Esophagus (tissue), 2 donors: ENCODE data around the gene TRIP6. TPM values are rescaled to one million over a fixed set of nuclear protein-coding genes. Genes with fewer than 3 reads are reported as not detected.
"Not testable (repeated sequence)": the region's sequence is repeated elsewhere in the genome, so short reads cannot be mapped to it uniquely, and the experiment has no call there.

Experiments used
- H3K27ac ChIP-seq, 2 donors: one replicate each; pipeline ENCODE4 v1.5.1; 2013; ENCODE audit warnings: low read depth in 2 of 2, mild to moderate bottlenecking in 2 of 2, inconsistent platforms in 1 of 2, low read length in 1 of 2, moderate library complexity in 1 of 2
- H3K27me3 ChIP-seq, 2 donors: one replicate each; pipeline ENCODE4 v1.6.1; 2013; ENCODE audit warnings: low read length in 2 of 2, control low read depth in 1 of 2, mild to moderate bottlenecking in 1 of 2; ENCODE audit not compliant: insufficient read depth in 2 of 2, control insufficient read depth in 1 of 2
- H3K36me3 ChIP-seq, 2 donors: one replicate each; pipeline ENCODE4 v1.6.1; 2013; ENCODE audit warnings: low read length in 1 of 2; ENCODE audit not compliant: control insufficient read depth in 2 of 2, insufficient read depth in 2 of 2
- H3K4me1 ChIP-seq, 2 donors: one replicate each; pipeline ENCODE4 v1.6.1; 2013; ENCODE audit warnings: low read length in 1 of 2; ENCODE audit not compliant: control insufficient read depth in 2 of 2, insufficient read depth in 2 of 2
- H3K4me3 ChIP-seq, 2 donors: one replicate each; pipeline ENCODE4 v1.5.1; 2013; ENCODE audit warnings: low read length in 2 of 2, mild to moderate bottlenecking in 2 of 2, low read depth in 1 of 2, moderate library complexity in 1 of 2
- H3K9me3 ChIP-seq, 2 donors: one replicate each; pipeline ENCODE4 v1.6.1; 2013; ENCODE audit warnings: mild to moderate bottlenecking in 2 of 2, low read depth in 1 of 2, low read length in 1 of 2, moderate library complexity in 1 of 2; ENCODE audit not compliant: control insufficient read depth in 2 of 2, insufficient read depth in 1 of 2
- WGBS, 2 donors: extraction: QIAGEN DNeasy Blood & Tissue Kit; methylation state at CpG; one replicate each; pipeline ENCODE4 v1.1.7; 2013; 5-methylcytosine and 5-hydroxymethylcytosine counted together
- polyA plus RNA-seq, 2 donors: library from polyadenylated mRNA; stranded (reverse); fragments of 200-250 nt; gene quantifications; one replicate each; pipeline ENCODE4 v1.2.3, GENCODE V29; 2013
- donor health status: healthy with polysubstance abuse.
- donor health status: Bipolar disorder and iron deficiency.

TRIP6 gene
- polyA plus RNA-seq, 2 donors = 39.4 to 75.0 TPM

DNA sequence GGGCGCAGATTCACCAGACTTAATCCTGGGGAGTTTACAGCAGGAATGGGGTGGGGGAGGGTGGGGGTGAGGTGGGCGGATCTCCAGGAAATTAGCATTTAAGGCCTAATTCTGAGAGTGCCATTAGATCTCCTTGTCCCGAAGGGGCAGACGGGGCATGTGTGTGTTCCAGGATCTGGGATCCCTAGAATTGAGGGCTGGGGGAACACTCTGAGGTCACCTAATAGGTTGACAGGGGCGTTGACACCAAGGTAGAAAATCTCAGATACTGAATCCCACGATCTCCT is 30.4 kb upstream of the TRIP6 start:
- no peaks in the 10 kb centered on the region for H3K9me3 ChIP-seq
- 30 to 39% methylated on average over 6 of the region's 6 CpGs for WGBS, 2 donors
- H3K36me3 ChIP-seq = no peaks in the 10 kb centered on the region
- peak overlapping the region in 1 of 2 donors; percentile 36 for H3K4me3 ChIP-seq
- no peaks in the 10 kb centered on the region for H3K27me3 ChIP-seq
- peak overlapping the region; percentile 75 to 91 for H3K27ac ChIP-seq
- H3K4me1 ChIP-seq = no peaks in the 10 kb centered on the region

GRCh38 chr7:100837099-100837836 is 29.9 kb upstream of the TRIP6 start:
- WGBS, 2 donors = 3 to 4% methylated on average over 37 of the region's 37 CpGs
- H3K27me3 ChIP-seq = no peaks in the 10 kb centered on the region
- peak overlapping the region; percentile 75 to 91 for H3K27ac ChIP-seq
- no peaks in the 10 kb centered on the region for H3K36me3 ChIP-seq
- no peaks in the 10 kb centered on the region for H3K4me1 ChIP-seq
- H3K4me3 ChIP-seq = peak overlapping the region; percentile 33 to 36
- H3K9me3 ChIP-seq = no peaks in the 10 kb centered on the region

DNA sequence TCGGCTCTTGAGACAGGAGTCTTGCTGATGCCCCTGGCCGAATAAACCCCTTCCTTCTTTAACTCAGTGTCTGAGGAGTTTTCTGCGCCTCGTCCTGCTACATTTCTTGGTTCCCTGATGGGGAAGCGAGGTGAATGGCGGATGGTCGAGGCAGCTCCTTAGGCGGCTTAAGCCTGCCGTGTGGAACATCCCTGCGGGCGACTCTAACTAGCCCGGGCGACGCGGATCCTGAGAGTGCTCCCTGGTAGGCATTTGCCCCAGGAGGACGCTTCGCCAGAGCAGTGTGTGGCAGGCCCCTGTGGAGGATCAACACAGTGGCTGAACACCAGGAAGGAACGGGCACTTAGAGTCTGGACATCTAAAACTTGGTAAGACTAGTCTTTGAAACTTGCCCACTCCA is 27.8 kb upstream of the TRIP6 start:
- Histone ChIP-seq H3K27ac (no peak overlapping the region), H3K4me1 (no peaks in the 10 kb centered on the region), H3K36me3 (no peaks in the 10 kb centered on the region), H3K4me3 (no peak overlapping the region), H3K27me3 (no peaks in the 10 kb centered on the region), H3K9me3 (no peaks in the 10 kb centered on the region)
- WGBS, 2 donors = 93 to 94% methylated on average over 18 of the region's 18 CpGs

DNA sequence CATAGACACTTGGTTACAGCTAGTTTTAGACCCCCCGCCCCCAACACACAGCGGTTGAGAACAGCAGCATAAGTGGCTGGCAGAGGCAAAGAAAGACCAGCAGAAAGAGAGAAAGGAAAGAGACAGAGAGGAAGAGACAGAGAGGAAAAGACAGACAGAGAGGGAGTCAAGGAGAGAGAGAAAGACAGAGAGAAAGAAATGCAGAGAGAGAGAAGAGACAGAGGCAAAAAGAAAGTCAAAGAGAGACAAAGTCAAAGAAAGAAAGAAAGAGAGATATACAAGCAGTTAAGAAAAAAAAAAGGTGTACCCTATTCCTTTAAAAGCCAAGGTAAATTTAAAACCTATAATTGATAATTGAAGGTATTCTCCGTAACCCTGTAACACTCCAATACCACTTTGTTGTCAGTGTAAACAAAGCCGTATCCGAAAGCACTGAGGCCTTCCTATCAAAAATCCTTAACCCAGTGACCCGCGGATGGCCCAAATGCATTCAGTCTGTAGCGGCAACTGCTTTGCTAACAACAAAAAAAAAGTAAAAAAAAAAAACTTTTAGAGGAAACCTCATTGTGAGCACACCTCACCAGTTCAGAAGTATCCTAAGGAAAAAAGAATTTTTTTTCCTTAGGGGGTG is 26.6 kb upstream of the TRIP6 start:
- Histone ChIP-seq H3K4me1 (no peaks in the 10 kb centered on the region), H3K36me3 (no peaks in the 10 kb centered on the region), H3K9me3 (no peaks in the 10 kb centered on the region), H3K27me3 (no peaks in the 10 kb centered on the region), H3K27ac (no peak overlapping the region), H3K4me3 (no peak overlapping the region)
- WGBS, 2 donors = 71 to 79% methylated on average over 8 of the region's 8 CpGs

DNA sequence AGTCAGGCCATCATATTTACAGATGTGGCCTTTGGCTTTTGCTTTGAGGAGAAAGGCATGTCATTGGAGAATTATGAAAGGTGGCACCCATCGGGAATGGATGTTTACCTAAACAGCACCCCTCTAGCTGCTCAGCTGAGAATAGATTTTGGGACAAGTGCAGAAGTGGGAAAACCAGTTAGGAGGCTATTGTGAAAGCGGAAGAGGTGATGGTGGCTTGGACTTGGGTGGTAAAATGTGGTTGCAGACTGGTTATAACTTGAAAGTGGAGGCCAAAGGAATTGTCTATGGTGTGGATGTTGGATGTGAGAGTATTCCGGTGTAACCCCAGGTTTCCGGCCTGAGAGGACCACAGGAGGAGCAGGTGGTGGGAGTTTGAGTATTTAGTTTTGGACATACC is 19.8 kb upstream of the TRIP6 start:
- 91% methylated on average over 4 of the region's 4 CpGs for WGBS, 2 donors
- no peaks in the 10 kb centered on the region for H3K36me3 ChIP-seq
- H3K27me3 ChIP-seq = no peaks in the 10 kb centered on the region
- no peak overlapping the region for H3K27ac ChIP-seq
- H3K9me3 ChIP-seq = no peaks in the 10 kb centered on the region
- peaks cover 0 to 6% of the 10 kb centered on the region in 2 donors for H3K4me1 ChIP-seq
- no peak overlapping the region for H3K4me3 ChIP-seq

DNA sequence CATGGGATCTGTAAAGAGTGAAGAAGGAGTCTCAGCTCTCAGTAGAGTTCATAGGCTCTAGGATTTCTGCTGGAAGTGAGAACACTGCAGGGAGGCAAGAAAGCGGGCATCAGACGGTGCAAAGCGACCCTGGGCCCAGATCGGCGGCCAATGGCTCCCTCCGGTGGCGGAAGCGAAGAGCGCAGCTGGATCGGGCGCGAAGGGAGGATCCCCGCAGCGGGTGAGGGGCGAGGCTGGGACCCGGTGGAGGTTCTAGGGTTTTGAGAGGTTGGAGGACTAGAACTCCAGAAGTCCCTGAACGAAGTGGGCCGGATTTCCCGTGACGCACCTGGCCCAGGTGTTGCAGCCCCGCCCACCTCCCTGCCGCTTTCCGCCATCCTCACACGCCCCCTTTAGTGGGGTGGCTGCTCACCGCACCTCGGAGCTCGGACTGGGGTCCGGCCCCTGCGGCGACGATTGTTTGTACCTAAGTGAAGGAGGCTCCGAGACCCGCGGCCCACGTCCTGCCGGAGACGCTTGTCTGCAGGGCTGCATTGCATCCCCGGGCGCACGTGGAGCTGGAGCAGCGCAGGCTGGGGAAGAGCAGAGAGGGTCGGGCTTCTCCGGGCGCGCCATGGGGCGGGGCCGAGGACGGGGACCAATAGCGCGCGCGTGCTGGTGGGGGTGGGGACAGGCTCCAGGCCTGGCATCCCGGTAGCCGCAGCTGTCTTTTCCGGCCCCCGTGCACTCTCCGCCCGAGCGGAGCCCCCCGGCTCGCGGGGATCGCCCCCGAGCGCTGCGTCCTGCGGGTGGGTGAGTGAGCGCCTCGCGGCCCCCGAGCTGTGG is 14.9 kb upstream of the TRIP6 start, which contains the start of gene SLC12A9:
SLC12A9 (plus strand) TSS at position 666 of the 825 bp plus-strand sequence. CDS start 1,485 bp downstream, outside the sequence.
- Histone ChIP-seq H3K4me3 (peak within 1 kb of the TSS; percentile 61 to 64), H3K9me3 (no peaks in the 10 kb centered on the region), H3K36me3 (peaks cover 0 to 6% of the 10 kb centered on the region in 2 donors), H3K27me3 (no peaks in the 10 kb centered on the region), H3K27ac (peak within 1 kb of the TSS in 1 of 2 donors; percentile 50), H3K4me1 (peaks cover 0 to 3% of the 10 kb centered on the region in 2 donors)
- WGBS, 2 donors = 0 to 1% methylated on average over 65 to 71 of the region's 71 CpGs

GRCh38 chr7:100854146-100854895 is 12.9 kb upstream of the TRIP6 start:
- H3K27ac ChIP-seq = no peak overlapping the region
- no peaks in the 10 kb centered on the region for H3K27me3 ChIP-seq
- no peaks in the 10 kb centered on the region for H3K9me3 ChIP-seq
- WGBS, 2 donors = 91 to 92% methylated on average over 14 of the region's 14 CpGs
- H3K4me1 ChIP-seq = no peaks in the 10 kb centered on the region
- H3K36me3 ChIP-seq = peaks cover 4 to 11% of the 10 kb centered on the region in 2 donors
- no peak overlapping the region for H3K4me3 ChIP-seq

DNA sequence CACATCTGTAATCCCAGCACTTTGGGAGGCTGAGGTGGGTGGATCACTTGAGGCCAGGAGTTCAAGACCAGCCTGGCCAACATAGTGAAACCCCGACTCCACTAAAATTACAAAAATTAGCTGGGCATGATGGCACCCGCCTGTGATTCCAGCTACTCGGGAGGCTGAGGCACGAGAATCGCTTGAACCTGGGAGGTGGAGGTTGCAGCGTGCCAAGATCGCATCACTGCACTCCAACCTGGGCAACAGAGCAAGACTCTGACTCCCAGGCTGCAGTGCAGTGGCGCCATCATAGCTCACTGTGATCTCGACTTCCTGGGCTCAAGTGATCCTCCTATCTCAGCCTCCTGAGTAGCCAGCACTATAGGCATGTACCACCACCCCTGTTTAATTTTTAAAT is 12.3 kb upstream of the TRIP6 start:
- peaks cover 4 to 14% of the 10 kb centered on the region in 2 donors for H3K36me3 ChIP-seq
- H3K4me3 ChIP-seq, H3K27me3 ChIP-seq, H3K4me1 ChIP-seq, H3K27ac ChIP-seq, H3K9me3 ChIP-seq: not testable (repeated sequence)
- WGBS, 2 donors = 95 to 97% methylated on average over 9 of the region's 9 CpGs

DNA sequence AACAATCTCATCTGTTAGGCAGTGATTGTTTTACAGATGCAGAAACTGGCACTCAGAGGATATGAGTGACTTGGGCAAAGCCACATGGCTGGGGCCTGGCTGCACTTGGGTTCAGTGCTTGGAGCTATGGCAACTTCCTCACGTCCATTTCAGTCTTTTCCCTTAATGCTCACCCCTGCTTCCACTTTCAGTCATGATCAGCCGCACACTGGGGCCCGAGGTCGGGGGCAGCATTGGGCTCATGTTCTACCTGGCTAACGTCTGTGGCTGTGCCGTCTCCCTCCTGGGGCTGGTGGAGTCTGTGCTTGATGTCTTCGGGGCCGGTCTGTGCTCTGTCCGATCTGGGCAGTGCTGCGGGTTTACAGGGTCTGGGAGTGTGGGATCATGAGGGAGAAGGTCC is 11.7 kb upstream of the TRIP6 start:
- 90 to 92% methylated on average over 10 of the region's 10 CpGs for WGBS, 2 donors

More for the DNA sequence above, 11.7 kb upstream of the TRIP6 start:
- no peaks in the 10 kb centered on the region for H3K9me3 ChIP-seq
- H3K27me3 ChIP-seq = no peaks in the 10 kb centered on the region
- no peak overlapping the region for H3K4me3 ChIP-seq
- H3K36me3 ChIP-seq = peaks cover 6 to 20% of the 10 kb centered on the region in 2 donors
- H3K27ac ChIP-seq = no peak overlapping the region
- H3K4me1 ChIP-seq = no peaks in the 10 kb centered on the region
